Measurements from ENCODE around the gene GATAD2A.
"Not testable (repeated sequence)": the region's sequence is repeated elsewhere in the genome, so short reads cannot be mapped to it uniquely, and the experiment has no call there.

Gene GATAD2A

DNA sequence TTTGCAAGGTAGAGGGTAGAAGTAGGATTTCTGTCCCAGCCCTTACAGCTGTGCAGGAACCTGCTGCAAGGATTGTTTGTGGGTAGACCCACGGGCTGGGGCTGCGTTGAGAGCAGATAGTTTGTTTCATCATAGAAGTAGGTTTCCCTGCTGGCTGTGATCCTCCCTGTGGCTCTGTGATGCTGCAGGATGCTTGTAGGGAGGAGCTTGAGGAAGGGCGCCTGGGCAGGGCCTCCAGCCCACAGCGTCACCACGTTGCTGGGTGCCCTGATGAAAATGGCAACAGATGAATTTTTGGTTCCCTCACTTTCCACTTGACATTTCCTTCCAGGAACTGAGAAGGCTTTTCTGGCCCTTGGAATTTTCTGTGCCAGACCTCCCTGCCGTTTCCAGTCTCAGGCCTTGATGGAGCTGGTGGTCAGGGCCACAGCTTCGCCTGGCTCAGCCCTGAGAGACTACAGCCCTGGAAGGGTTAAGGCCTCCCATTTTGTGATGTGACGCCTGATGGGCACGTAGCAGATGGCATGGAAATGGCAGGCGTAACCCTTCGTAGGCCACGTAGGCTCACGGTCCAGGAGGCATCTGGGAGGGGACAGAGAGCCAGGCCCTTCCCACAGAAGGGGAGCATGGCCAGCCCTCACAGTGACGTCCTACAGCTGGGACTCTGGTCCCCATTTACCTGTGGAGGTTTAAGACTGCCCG lies 42.2 kb downstream of the GATAD2A start:
- DNase-seq = peak; percentile 29 to 60 (median 40)

DNA sequence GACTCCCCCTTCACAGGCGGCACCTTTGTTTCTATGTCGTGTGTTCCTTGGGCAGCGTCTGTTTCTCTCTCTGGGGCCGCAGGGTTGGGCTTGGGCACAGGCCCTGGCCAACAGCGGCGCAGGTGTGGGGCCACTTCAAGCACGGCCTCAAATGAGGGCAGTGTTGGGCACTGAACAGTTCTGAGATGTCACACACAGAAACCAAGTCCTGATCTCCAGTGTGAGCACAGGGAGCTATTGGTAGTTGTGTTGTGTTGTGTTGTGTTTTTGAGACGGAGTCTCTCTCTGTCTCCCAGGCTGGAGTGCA lies 42.7 kb downstream of the GATAD2A start:
- DNase-seq = no peak

DNA sequence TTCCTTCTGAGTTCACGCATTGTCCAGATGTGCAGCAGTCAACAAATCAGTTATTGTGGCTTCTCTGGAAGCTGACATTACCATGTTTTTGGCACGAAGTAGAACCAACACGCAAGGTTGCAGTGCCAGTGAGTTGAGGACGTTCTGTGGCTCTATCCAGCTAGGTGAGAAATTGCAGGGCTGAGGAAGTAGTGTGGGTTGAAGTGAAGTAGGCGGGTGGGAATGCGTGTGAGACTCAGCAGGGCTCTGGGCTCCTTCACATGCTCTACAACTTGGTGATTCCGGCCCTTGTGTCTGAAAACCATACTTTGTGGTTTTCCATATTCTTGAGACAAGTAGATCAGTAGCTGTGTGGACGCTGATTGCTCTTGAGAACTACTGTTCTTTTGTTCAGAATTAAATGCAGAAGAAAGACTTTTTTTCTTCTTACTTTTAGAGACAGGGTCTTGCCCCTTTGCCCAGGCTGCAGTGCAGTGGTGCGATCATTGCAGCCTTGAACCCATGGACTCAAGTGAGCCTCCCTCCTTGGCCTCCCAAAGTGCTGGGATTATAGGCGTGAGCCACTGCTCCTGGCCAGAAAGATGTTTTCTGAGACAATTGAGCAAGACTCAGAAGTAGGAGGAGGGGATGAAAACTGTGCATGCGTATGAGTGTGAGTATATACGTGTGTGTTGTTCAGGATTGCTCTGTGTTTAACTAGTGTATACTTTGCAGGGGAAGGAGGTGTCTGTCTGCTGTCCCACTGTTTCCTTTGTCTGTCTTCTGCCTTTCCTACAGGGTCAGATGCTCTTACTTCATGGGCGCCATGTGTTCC lies 46.2 kb downstream of the GATAD2A start:
- peak; percentile 73 to 88 (median 80) for DNase-seq

DNA sequence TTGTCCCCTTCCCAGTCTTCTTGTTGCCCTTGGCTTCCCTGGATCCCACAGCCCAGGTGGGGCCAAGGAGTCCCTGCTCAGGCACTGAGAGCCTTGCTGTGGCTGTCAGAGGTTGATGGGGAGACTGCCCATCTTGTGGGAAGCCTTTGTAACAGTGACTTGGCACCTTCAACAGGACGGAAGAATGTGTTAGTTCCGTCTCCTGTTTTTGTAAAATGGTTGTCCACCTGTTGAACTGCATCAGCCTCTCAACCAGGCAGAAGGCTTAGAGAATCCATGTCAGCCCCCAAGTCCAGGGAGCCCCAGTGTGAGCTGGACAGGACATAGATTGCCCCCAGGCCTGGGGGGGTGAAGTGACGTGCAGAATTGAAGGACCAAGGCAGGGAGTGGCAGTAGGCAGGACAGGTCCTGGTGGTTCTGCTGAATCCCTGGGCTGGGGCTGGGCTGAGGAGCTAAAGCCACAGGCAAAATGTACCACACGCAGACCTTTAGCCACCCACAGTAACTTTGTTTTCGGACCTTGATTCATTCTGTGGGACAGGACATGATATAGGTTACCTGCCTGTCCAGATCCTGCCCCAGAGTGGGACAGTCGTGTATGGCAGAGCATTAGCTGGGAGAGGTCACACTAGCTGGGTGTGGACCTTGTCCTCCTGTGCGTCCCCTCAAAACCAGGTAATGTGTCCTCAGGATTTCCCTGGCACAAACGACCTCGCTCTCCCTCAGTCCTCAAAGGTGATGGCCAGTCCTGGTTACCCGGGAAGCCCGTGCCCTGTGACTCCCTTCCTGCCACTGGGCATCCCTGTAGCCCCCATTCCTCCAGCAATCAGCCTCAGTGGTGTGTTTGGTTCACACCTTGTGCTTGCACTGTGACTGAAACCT lies 47.0 kb downstream of the GATAD2A start:
- DNase-seq = no peak

DNA sequence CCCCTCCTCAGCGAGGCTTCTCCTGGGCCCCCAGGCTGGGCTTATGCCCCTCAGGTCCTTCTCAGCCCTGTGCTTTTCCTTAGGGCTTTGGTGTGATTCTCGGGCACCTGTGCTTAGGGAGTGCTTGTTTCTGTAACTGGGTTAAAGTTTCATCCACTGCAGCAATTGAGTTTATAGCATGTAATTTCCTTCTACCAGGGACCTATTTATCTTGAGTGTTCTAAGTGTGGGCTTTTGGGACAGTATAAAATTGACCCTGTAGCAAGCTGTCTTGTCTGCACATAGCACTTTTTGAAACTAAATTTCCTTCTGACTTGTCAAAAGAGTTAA lies 47.6 kb downstream of the GATAD2A start:
- DNase-seq = no peak

DNA sequence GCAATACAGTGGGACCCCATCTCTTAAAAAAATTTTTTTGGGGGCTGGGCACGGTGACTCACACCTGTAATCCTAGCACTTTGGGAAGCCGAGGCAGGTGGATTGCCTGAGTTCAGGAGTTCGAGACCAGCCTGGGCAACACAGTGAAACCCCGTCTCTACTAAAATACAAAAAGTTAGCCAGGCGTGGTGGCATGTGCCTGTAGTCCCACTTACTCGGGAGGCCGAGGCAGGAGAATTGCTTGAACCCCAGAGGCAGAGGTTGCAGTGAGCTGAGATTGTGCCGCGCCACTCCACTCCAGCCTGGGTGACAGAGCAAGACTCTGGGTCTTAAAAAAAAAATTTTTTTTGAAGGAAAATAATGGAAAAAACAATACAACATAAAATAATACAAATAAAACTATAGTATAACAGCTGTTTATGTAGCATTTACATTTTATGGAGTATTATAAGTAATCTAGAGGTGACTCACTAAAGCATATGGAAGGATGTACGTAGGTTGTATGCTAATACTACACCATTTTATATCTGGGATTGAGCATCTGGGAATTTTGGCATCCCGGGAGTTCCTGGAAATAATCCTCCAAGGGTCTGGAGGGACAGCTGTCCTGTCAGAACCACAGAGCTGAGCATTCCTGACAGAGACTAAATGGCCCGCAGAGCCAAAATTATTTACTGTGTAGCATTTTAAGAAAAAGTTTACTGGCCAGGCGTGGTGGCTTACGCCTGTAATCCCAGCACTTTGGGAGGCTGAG lies 49.9 kb downstream of the GATAD2A start:
- DNase-seq = not testable (repeated sequence)

DNA sequence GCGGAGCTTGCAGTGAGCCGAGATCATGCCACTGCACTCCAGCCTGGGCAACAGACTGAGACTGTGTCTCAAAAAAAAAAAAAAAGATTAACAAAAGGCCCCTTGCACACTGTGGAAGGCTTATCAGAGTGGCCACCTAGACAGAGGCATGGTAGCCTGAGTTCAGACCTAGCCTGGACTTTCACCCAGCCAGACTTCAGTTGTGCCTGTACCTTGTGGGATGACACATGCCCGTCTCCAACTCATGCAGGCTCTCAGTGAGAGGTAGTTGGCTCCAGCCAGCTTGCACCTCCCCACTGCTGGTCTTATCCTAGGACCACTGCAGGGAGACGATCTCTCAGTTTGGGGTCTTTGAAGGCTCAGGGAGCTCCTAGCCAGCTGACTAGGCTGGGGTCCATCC lies 52.2 kb downstream of the GATAD2A start:
- no peak for DNase-seq

DNA sequence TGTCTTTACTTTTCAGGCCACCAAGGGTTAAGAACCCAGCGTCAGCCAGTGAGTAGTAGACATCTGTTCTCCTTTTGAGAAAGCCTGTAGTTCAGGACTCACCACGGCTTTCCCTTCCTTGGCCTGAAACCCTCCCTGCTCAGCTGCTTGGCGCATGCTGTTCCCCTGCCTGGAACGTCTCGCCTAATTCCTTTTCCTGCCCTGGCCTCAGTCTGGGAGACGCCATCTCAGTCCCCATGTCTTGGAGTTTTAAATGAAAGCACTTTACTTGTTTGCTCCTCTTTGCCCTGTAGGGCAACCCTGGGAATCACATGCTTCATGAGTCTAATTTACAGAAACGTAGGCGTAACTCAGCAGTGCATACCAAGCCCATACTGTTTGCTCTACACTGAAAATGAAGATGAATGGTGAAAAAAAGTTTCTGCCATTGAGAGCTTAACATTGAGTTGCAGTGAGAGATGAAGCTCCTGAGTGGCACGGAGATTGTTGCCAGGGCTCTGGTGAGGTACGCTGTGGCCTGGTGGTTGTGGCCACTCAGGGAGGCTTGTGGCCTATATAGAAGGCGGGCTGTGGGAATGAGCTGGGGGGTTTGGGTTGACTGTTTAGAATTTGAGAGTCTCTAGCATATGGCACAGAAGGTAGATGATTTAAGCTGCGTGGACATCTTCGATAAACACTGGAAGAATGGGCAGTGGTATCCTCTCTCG lies 52.8 kb downstream of the GATAD2A start:
- DNase-seq = peak; percentile 49 to 68 (median 64)

DNA sequence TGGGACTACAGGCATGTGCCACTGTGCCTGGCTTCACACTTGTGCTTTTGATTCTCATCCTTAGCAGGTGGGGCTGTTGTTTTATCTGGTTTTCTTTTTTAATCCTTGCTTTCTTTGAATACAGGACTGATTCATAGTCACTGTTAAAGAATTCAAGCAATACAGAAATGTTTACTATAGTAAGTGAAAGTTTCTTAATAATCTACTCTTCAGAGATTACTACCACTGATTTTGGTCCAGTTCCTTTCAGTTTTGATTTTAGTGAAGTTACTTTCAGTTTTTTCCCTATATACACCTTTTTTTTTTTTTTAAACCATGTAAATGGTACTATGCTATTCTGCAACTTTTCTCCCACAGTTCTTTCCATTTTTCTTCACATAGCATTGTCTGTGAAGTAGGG lies 53.6 kb downstream of the GATAD2A start:
- DNase-seq = no peak

DNA sequence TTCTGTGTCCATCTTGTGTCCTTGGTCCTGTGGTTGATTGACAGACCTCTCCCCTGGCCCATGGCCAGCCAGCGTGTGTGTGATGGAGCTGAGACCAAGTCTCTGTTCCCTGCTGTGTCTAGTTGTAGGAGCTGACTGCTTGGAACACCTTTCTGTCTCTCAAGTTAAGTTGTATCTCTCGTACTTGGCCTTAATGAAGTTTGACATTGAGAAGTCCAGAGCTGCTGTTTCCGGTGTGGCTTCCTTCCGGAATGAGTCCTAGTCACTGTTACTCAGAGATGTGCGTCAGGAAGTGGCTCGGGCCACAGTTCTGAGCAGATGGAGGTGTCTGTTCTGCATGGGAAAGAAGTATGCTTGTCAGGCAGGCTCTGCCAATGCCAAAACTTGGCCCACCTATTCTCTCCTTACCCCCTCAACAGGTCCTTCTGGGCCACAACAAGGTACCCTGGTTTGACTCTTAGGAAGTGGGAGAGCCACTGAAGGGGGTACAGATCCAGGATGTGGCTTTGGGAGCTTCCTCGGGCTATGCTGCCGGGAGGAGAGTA lies 54.3 kb downstream of the GATAD2A start:
- DNase-seq = peak; percentile 73 to 85 (median 78)

DNA sequence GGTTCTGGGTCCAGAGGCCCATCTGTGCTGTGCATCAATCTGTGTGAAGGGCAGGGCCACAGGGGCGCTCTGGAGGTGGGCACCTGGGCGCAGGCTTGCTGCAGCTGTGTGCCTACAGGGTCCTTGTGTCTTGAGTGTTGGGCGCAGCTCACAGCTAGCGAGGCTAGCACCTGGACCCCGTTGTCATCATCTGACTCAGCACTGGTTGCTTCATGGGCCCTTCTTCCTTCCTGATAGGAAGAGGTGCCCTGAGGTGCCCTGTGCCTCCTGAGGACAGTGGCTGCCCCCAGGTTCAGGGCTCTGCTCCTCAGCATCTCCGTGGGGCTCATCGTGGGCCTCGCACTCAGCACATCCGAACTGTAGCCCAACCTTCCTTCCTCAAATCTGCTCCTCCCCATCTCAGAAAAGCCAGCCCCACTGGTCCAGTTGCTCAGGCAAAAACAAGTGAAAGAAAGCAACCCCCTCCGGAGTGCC lies 54.8 kb downstream of the GATAD2A start:
- peak in 3 of 4 experiments; percentile 24 to 49 (median 48) for DNase-seq

DNA sequence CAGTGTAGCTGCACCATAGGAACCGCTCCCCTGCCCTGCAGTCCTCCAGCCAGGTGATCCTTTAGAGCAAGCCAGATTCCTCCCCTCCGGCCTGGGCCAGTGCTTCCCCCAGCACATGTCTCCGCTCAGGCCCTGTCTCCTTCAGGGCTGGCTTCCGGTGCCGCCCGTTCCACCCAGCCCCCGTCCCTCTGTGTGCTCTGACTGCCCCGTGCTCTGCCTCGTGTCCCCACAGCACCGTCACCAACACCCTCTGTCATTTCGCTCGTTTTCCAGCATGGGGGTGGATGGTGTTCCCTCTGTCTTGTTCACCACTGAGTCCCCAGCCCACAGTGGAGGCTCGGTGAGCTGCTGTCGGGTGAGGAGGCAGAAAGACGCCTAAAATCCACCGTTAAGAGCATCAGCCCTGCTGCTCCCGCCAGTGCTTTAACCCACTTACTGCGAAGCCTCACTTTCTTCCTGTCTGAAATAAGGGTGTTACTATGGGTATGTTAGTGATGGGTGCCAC lies 55.3 kb downstream of the GATAD2A start:
- peak; percentile 83 to 91 (median 88) for DNase-seq

DNA sequence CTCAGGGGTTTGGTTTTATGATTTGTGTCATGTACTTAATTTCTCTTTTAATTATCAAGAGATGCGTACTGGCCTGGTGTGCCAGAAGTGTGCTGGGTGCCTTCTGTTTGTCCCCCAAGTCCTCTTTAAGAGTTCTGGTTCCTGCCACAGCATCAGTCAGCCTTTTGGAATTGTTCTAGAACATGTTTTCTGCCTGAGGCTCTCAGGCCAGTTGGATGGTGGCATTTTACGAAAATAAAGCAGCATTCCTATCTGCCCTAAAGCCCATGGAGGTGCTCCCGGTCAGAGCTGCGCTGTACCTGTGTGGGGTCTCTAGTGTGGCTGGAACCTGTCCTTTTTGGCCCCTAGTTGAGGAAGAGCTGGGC lies 55.8 kb downstream of the GATAD2A start:
- no peak for DNase-seq

DNA sequence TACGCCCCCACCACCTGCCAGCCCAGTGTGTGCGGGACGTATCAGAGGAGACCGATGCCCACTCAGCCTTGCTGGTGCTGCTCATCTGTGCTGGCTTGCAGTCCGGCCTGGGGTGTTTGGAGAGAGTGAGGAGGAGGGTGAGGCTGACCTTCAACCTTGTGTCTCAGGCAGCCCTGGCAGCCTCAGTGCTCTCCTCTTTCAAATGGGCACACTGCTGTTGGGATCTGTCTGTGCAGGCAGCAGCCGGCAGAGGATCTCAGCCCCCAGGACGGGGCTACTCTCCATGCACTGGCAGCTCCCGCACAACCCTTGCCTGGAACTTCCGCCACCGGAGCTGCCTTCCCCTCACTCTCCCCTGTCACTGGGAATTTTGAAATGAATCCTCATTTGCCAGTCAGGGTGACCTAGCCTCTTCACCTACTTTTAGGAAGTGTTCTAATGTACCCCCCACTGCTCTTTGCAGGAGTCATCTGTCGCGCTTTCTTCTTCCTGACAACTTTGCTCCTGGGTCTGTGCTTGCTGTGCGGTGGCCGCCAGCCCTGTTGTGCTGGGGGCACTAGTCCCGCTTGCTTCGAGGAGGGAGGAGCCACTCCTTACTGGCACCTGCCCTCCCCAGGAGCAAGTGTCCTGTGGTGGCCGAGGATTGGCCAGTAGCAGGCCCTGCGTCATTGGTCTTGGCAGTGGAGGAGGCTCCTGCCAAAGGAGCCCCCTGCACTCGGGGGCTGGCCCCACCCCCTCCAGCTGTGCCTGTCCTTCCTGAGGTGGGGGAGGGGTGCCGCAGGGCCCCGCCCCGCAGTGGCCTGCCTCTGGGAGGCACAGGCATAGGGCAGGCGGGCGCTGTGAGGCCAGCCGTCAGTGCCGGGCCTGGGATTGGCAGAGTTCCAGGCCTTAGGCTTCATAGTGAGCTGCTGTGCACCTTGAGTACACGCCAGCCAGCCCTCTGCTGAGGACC lies 56.5 kb downstream of the GATAD2A start:
- peak; percentile 35 to 67 (median 54) for DNase-seq

DNA sequence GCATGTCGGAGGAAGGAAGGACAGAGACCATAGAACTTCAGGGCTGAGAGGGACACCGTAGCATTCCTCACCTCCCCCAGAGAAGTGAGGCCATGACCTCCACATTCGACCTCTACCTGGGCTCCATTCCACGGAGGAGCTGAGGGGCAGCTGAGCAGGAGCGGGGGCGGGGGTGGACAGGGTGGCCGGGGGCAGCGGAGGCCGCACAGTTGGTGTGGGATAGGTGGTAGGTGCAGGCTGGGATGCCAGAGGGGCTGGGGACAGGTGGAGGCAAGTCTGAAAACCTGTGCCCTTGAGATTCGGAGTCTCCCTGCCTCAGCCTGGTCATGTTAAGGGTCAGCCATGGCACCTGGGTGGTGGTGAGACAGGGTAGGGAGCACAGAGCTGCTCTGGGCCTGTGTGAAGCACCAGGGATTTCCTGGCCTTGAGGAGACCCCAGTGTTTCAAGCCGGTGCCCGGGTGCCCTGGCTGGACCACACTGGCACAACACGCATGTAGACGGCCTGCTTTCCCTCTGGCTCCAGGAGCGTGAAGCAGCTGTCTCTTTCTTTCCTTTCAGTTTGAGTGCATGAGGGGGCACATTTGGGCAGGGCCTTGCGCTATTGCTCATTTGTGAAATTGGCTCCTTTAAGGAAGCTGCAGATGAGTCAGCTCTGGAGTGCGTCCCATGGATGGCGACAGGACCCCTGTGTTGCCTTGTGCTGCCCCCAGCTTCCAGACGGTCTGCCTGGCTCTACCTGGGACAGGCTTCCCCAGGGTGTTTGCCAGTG lies 58.1 kb downstream of the GATAD2A start:
- peak; percentile 34 to 66 (median 60) for DNase-seq

DNA sequence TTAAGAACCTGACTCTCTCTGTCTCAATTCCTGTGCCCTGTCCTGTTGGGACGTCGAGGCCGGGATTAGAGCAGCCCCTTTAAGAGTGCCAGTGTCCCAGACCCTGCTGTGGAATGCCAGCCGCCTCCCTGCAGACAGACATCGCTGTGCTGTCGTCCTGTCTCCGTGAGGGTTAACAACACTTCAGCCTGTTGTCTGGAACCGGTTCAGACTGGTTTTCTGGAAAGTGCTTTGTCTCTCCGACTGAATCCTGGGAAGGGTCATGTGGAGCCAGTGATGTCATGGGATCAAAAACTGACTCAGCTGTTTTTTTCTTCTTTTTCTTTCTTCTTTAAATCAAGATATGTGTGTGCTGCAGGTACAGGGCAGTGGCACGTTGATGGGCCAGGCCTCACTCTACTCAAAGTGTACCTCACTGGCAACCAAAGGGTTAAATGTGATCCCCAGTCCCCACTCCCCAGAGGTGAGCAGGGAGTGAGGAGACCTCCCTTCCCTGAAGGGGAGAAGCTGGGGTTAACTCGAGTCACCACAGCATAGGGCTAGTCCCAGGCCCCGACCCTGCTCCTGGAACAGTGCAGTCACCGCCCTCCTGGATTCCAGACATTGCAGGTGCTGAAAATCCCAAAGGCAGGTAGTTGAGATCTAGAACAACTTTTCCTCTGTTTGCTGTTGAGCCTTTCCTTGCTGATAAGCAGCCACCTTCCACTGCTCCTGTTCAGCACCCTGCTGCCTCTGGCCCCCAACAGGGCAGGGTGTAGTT lies 59.0 kb downstream of the GATAD2A start:
- no peak for DNase-seq

DNA sequence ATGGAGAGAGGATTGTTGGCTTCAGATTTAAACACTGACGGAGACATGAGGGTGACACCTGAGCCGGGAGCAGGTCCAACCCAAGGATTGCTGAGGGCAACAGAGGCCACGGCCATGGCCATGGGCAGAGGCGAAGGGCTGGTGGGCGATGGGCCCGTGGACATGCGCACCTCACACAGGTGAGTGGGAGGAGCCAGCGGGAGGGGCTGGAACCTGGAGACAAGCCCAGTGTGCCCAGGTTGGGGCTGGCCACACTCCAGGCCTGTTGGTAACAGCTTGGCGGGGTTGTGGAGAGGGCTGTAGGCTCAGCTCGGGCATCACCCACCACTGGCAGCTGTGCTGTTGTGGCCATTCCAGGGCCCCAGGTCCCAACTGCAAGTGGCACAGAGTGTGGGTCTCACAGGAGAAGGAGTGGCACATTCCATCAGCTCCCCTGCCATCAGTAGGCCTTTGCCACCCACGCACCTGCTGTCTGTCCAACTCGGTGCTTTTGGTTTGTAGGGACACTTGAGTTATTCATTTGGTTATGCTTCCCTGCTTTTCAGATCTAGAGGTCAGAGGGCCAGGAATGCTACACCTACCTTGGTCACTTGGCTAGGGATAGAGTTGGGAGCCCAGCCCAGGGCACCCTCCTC lies 60.1 kb downstream of the GATAD2A start:
- DNase-seq = no peak

DNA sequence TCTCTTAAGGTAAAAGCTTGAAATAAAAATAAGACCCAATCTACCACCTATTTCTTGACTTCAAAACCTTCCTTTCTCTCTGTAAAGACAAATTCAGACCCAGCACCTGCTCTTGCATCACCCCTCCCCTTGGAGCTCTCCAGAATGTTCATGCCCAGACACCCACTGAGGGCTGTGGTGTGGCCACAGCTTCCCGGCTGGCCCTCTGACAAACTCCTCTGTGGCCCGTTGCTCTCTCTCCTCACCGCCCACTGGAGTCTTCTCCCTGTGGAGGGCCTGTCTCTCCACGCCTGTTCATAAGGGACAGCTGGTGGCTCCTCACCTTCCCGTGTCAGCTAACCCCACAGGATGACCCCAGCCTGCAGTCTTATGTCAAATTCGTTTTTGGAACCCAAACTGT lies 60.7 kb downstream of the GATAD2A start:
- peak in 1 of 4 experiments; percentile 56 for DNase-seq

Data from suppressor macrophage (primary cell).